Bronchial epithelial cell (primary cell): ENCODE measurements around the gene HDAC4. TPM values are rescaled to one million over a fixed set of nuclear protein-coding genes. Genes with fewer than 3 reads are reported as not detected.
A peak's percentile ranks its signal among the peaks of the same experiment; 100 is the strongest.

Experiments
- DNase-seq: peaks from one replicate; pipeline ENCODE4 v3.0.0-alpha.2; 2010; ENCODE audit warnings: low read depth
- FAIRE-seq: peaks from 2 replicates; lab custom pipeline; 2011; peaks lifted over from hg19 to GRCh38; lab: Jason Lieb, UNC
- H3K27me3 ChIP-seq: 2 replicates; pipeline ENCODE4 v1.5.1; 2011; ENCODE audit warnings: low read length; ENCODE audit not compliant: control insufficient read depth, insufficient read depth
- H3K36me3 ChIP-seq: 2 replicates; pipeline ENCODE4 v1.5.1; 2011; ENCODE audit warnings: low read length; ENCODE audit not compliant: control insufficient read depth, insufficient read depth
- H3K4me3 ChIP-seq: 2 replicates; pipeline ENCODE4 v1.5.1; 2011; ENCODE audit warnings: mild to moderate bottlenecking, low read depth, low read length, control low read depth
- total RNA-seq: library from RNA; depleted of rRNA; stranded (reverse); fragments of >200 nt; gene quantifications from 2 replicates; pipeline ENCODE4 v1.2.1, GENCODE V29; 2014
- TF ChIP-seq, protein P1 (sequence below): IDR thresholded peaks from 2 replicates; pipeline ENCODE4 v1.5.1; 2011; ENCODE audit warnings: mild to moderate bottlenecking, moderate library complexity, low read length, control low read depth, inconsistent platforms; ENCODE audit not compliant: insufficient read depth, severe bottlenecking

Gene HDAC4
- total RNA-seq, 1 donor from 2014 or later: 5.3 TPM

GRCh38 chr2:239337122-239337876, 63.5 kb downstream of the HDAC4 start:
- H3K4me3 ChIP-seq: no peak overlapping the region
- no peaks in the 10 kb centered on the region for H3K27me3 ChIP-seq
- DNase-seq: no peak
- TF ChIP-seq, protein P1, sequence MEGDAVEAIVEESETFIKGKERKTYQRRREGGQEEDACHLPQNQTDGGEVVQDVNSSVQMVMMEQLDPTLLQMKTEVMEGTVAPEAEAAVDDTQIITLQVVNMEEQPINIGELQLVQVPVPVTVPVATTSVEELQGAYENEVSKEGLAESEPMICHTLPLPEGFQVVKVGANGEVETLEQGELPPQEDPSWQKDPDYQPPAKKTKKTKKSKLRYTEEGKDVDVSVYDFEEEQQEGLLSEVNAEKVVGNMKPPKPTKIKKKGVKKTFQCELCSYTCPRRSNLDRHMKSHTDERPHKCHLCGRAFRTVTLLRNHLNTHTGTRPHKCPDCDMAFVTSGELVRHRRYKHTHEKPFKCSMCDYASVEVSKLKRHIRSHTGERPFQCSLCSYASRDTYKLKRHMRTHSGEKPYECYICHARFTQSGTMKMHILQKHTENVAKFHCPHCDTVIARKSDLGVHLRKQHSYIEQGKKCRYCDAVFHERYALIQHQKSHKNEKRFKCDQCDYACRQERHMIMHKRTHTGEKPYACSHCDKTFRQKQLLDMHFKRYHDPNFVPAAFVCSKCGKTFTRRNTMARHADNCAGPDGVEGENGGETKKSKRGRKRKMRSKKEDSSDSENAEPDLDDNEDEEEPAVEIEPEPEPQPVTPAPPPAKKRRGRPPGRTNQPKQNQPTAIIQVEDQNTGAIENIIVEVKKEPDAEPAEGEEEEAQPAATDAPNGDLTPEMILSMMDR: no peak
- FAIRE-seq: no peak
- no peaks in the 10 kb centered on the region for H3K36me3 ChIP-seq

DNA sequence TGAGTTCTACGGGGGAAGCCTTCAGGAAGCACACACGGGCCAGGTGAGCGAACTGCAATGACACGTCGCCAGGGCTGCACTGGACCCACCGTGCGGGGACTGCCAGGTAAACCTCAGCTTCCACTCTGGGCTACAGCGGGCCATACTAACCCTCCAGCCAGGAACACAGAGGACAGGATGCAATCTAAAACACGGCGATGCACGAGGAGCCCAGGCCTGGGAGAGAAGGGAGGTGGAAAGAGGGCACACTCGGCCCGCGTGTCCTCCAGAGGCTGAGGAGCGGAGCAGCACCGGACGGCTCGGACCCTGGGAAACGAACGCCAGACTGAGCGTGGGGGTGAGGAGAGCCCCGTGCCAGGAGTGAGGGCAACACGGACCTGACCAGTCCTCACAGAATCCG, 69.3 kb downstream of the HDAC4 start:
- Histone ChIP-seq H3K4me3 (no peak overlapping the region), H3K27me3 (no peaks in the 10 kb centered on the region), H3K36me3 (no peaks in the 10 kb centered on the region)
- no peak for FAIRE-seq
- no peak for DNase-seq
- TF ChIP-seq, protein P1: no peak

- no peaks in the 10 kb centered on the region for H3K27me3 ChIP-seq
- TF ChIP-seq, protein P1: no peak
- FAIRE-seq (no peak), DNase-seq (no peak)
- no peak overlapping the region for H3K4me3 ChIP-seq
- H3K36me3 ChIP-seq: no peaks in the 10 kb centered on the region
Measured at GRCh38 chr2:239330836-239331235, 70.0 kb downstream of the HDAC4 start.

GRCh38 chr2:239329972-239330572, 70.7 kb downstream of the HDAC4 start:
- FAIRE-seq (no peak), DNase-seq (no peak)
- no peaks in the 10 kb centered on the region for H3K36me3 ChIP-seq
- no peaks in the 10 kb centered on the region for H3K27me3 ChIP-seq
- no peak overlapping the region for H3K4me3 ChIP-seq
- TF ChIP-seq, protein P1: no peak

DNA sequence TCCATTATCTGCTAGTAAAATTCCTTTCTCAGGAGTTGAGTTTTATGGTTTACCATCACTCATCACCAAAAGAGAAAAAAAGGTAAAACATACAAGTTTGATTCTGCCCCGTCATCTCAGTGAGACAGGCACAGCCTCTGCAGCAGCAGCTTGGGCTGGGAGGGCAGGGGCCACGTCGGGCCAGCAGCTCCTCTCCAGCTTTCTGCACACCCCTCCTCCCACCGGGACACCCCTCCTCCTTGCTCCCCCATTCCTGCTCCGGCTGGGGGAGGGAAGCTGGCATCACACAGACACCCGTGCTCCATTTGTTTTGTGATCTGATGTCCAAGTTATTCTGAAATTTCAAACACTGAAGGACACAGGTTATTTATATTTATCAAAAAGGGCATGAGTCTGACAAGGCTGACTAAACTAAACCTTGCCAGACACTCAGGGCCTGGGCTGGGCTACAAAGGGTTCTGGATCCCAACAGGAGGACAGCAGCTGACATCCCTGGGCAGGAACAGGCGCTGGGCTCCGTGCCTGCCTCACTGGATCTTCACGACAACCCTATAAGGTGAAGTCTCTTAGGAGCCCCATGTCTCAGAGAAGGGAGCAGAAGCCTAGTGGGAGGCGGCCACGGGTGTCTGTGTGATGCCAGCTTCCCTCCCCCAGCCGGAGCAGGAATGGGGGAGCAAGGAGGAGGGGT, 71.4 kb downstream of the HDAC4 start:
- TF ChIP-seq, protein P1: no peak

More for the DNA sequence above, 71.4 kb downstream of the HDAC4 start:
- DNase-seq (no peak), FAIRE-seq (peak; percentile 79)
- no peak overlapping the region for H3K4me3 ChIP-seq
- H3K27me3 ChIP-seq: no peaks in the 10 kb centered on the region
- H3K36me3 ChIP-seq: no peaks in the 10 kb centered on the region
